Measurements from ENCODE around the gene SETBP1. TPM values are rescaled to one million over a fixed set of nuclear protein-coding genes. Genes with fewer than 3 reads are reported as not detected.
A peak's percentile ranks its signal among the peaks of the same experiment; 100 is the strongest.

SETBP1 gene
- total and polyA plus RNA-seq, 2 of the 8 experiments (the other 6 are each of a cell fraction or from before 2014, with no cell fraction given), result 2.0 to 6.5 TPM

- no peak overlapping the region for H3K4ac ChIP-seq (replicated peaks; ENCODE audit: insufficient read length, low read depth, low read length)
- no peaks in the 10 kb centered on the region for H3K79me1 ChIP-seq (ENCODE audit: low read depth, low read length)
- no peaks in the 10 kb centered on the region for H3K79me2 ChIP-seq (ENCODE audit: control insufficient read depth in 1 of 2, insufficient read depth in 2 of 2, low read length in 2 of 2)
- no peak overlapping the region; the same call in 1 of the 2 replicates for H3K18ac ChIP-seq (ENCODE audit: extremely low read depth, low read length)
- H2BK5ac ChIP-seq (ENCODE audit: low read depth, low read length), result peak overlapping the region; percentile 60; the same call in 1 of the 2 replicates
- no peak overlapping the region for H3K23ac ChIP-seq (ENCODE audit: insufficient read length)
- H3K9me3 ChIP-seq (ENCODE audit: insufficient read depth in 2 of 2, low read depth in 1 of 2, low read length in 1 of 2), result no peaks in the 10 kb centered on the region
- H3K4me1 ChIP-seq (replicated peaks in 1 of 4; ENCODE audit: control insufficient read depth in 3 of 4, insufficient read depth in 4 of 4, low read length in 3 of 4), result peaks cover 2 to 9% (median 8%) of the 10 kb centered on the region in 4 experiments; a peak in 5 of 7 replicates
- 89% methylated on average over 5 of the region's 5 CpGs; no CpG with 5 or more reads in 1 of the 2 experiments for WGBS, 2 experiments (ENCODE audit: extremely low coverage in 1 of 2, insufficient coverage in 1 of 2, insufficient read length in 1 of 2, insufficient replicate concordance in 2 of 2, low coverage in 1 of 2, low lambda C conversion rate in 2 of 2, missing lambda C conversion rate in 1 of 2)
- H3K4me2 ChIP-seq (ENCODE audit: insufficient read depth in 1 of 2, low read depth in 2 of 2, low read length in 2 of 2), result no peak overlapping the region
- H3K23me2 ChIP-seq (ENCODE audit: low read depth, low read length), result no peaks in the 10 kb centered on the region
- H3K4me3 ChIP-seq (ENCODE audit: extremely low read depth in 1 of 4, insufficient read depth in 2 of 4, low read depth in 3 of 4, low read length in 4 of 4), result no peak overlapping the region
- no peak overlapping the region for H2AFZ ChIP-seq (ENCODE audit: low read length)
- H3K27me3 ChIP-seq (replicated peaks in 1 of 4; ENCODE audit: control insufficient read depth in 3 of 4, extremely low read depth in 1 of 4, insufficient read depth in 3 of 4, low read length in 3 of 4), result no peaks in the 10 kb centered on the region
- no peaks in the 10 kb centered on the region for H3K36me3 ChIP-seq (ENCODE audit: control insufficient read depth in 2 of 4, insufficient read depth in 4 of 4, low read length in 3 of 4)
- no peak overlapping the region for H4K8ac ChIP-seq (ENCODE audit: extremely low read depth, insufficient read depth, low read length)
- no peak overlapping the region for H3K56ac ChIP-seq (replicated peaks; ENCODE audit: insufficient read length, low read depth, low read length)
- FAIRE-seq (no peak), DNase-seq (ENCODE audit: low read depth in 1 of 2, low spot score in 2 of 2) (no peak)
- CTCF ChIA-PET (ENCODE audit: partially characterized antibody), result interaction anchor here (1.0 kb wide), 1 partner anchor 42 kb away, joined by 4 read pairs; no protein-coding TSS in a partner anchor
- no peak overlapping the region for H2BK20ac ChIP-seq (ENCODE audit: low read length)
- 0 out of 2 replicates have a peak overlapping the region, but pooled peaks have one; percentile 63 for H2BK12ac ChIP-seq (ENCODE audit: low read depth, low read length)
- H4K91ac ChIP-seq (replicated peaks; ENCODE audit: insufficient read length, low read length), result peak overlapping the region; percentile 68
- no peak overlapping the region; a peak in 1 of 7 replicates for H3K9ac ChIP-seq (replicated peaks in 1 of 4; ENCODE audit: extremely low read depth in 1 of 4, low read depth in 3 of 4, low read length in 3 of 4)
- no peak overlapping the region for H3K27ac ChIP-seq (ENCODE audit: low read depth, low read length)
- no peak overlapping the region for H3K14ac ChIP-seq (ENCODE audit: insufficient read length)
- H2BK120ac ChIP-seq (replicated peaks; ENCODE audit: low read depth, low read length), result no peak overlapping the region
- H4K20me1 ChIP-seq (replicated peaks in 1 of 2; ENCODE audit: control insufficient read depth in 1 of 2, insufficient read depth in 2 of 2, low read length in 2 of 2), result no peaks in the 10 kb centered on the region
- POLR2A ChIA-PET (ENCODE audit: partially characterized antibody), result no interaction called here
- no peak overlapping the region for H4K5ac ChIP-seq (ENCODE audit: insufficient read length, low read depth, low read length)
- H2AK5ac ChIP-seq (ENCODE audit: low read depth, low read length), result 0 out of 2 replicates have a peak overlapping the region, but pooled peaks have one; percentile 48
- H2BK15ac ChIP-seq (ENCODE audit: low read length), result 0 out of 2 replicates have a peak overlapping the region, but pooled peaks have one; percentile 97
- TF ChIP-seq CTCF (IDR thresholded peaks at IDR 0.05; ENCODE audit: control extremely low read depth in 1 of 3, insufficient read depth in 1 of 3, low read depth in 1 of 3, low read length in 3 of 3), result no peak
- no peak for TF ChIP-seq SRF (IDR thresholded peaks at IDR 0.05; ENCODE audit: low read depth, low read length)
- TF ChIP-seq BRCA1 (IDR thresholded peaks at IDR 0.05; ENCODE audit: low read depth, low read length), result no peak
- TF ChIP-seq USF2 (IDR thresholded peaks at IDR 0.05; ENCODE audit: low read length), result no peak
- TF ChIP-seq EZH2 (IDR thresholded peaks at IDR 0.05; ENCODE audit: low read depth, low read length, severe bottlenecking), result no peak
- no peak for TF ChIP-seq EP300 (IDR thresholded peaks at IDR 0.05; ENCODE audit: borderline replicate concordance in 1 of 2, low read depth in 2 of 2, low read length in 2 of 2)
- TF ChIP-seq KDM1A (IDR thresholded peaks at IDR 0.05; ENCODE audit: borderline replicate concordance, low read length), result no peak
- TF ChIP-seq CEBPB (IDR thresholded peaks at IDR 0.05; ENCODE audit: low read depth, low read length), result no peak
Observed at GRCh38 chr18:44840058-44840790, 159.5 kb downstream of the SETBP1 start.

Measured in H1 (cell line).